BE2C (cell line): ENCODE results near the gene LECT2.

Source experiments
- DNase-seq: peaks from one replicate; pipeline ENCODE4 v3.0.0-alpha.2; 2020
- H3K27me3 ChIP-seq: fragments of 250-450 bp; sonication (Bioruptor Pico); 2 replicates; pipeline ENCODE4 v1.5.1; 2020; ENCODE audit warnings: mild to moderate bottlenecking
- H3K36me3 ChIP-seq: fragments of 250-450 bp; sonication (Bioruptor Pico); 2 replicates; pipeline ENCODE4 v1.5.1; 2020; ENCODE audit warnings: mild to moderate bottlenecking
- H3K4me1 ChIP-seq: fragments of 250-450 bp; sonication (Bioruptor Pico); 2 replicates; pipeline ENCODE4 v1.5.1; 2020
- H3K4me3 ChIP-seq: 2 replicates; pipeline ENCODE4 v1.5.1; 2011; ENCODE audit warnings: low read depth, low read length
- H3K9me3 ChIP-seq: fragments of 250-450 bp; sonication (Bioruptor Pico); 2 replicates; pipeline ENCODE4 v1.5.1; 2020
- TF ChIP-seq, protein P1 (sequence below): IDR thresholded peaks from 2 replicates; pipeline ENCODE4 v1.5.1; 2012; ENCODE audit warnings: mild to moderate bottlenecking, low read depth, low read length

Gene LECT2

DNA sequence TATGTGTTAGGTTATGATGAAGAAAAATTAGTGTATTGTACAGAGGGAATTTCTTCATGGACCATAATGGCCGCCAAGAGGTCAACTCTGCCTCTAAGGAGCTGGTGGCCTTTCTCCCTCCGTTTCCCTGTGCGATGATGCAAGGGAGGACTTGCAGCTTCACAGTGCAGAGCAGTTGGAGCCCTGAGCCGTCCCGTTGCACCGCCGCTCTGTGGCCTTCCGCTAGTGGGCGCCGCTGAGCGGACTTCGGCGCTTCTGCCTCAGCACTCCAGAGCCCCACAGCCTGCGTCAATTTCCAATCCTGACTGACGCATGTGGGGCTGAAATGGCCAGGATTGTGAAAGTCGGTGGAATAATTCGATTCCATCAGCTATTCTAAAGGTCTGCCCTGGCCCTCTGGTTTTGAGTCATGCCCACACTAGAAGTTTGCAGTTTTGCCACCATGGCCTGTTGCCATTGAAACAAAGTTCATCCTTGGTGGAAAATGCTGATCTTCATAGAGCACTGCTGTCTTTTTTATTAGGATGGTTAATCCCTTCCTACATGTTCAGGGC, 22.7 kb upstream of the LECT2 start:
- no peak overlapping the region for H3K4me3 ChIP-seq
- TF ChIP-seq, protein P1, sequence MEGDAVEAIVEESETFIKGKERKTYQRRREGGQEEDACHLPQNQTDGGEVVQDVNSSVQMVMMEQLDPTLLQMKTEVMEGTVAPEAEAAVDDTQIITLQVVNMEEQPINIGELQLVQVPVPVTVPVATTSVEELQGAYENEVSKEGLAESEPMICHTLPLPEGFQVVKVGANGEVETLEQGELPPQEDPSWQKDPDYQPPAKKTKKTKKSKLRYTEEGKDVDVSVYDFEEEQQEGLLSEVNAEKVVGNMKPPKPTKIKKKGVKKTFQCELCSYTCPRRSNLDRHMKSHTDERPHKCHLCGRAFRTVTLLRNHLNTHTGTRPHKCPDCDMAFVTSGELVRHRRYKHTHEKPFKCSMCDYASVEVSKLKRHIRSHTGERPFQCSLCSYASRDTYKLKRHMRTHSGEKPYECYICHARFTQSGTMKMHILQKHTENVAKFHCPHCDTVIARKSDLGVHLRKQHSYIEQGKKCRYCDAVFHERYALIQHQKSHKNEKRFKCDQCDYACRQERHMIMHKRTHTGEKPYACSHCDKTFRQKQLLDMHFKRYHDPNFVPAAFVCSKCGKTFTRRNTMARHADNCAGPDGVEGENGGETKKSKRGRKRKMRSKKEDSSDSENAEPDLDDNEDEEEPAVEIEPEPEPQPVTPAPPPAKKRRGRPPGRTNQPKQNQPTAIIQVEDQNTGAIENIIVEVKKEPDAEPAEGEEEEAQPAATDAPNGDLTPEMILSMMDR = peak; percentile 31
- H3K27me3 ChIP-seq = peaks cover 3% of the 10 kb centered on the region
- H3K36me3 ChIP-seq = no peaks in the 10 kb centered on the region
- H3K4me1 ChIP-seq = no peaks in the 10 kb centered on the region
- H3K9me3 ChIP-seq = no peaks in the 10 kb centered on the region
- no peak for DNase-seq

DNA sequence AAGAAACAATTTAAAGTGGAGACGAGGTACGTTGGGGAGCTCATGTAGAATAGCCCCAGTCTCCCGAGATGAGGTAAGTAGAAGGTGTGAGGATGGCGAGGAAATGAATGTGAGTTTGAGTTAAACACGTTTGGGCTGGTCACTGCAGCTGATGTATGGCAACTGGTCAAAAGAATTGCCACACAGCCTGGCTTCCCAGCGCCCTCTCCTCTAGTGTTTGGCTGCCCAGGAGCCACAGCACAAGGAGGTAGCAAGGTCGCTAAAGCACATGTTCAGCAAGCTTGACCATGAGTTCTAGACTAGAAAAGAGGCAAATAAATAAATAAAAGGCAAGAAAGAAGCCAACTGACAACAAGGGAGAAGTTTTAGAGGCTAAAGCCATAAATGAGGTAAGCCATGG, 21.4 kb upstream of the LECT2 start:
- H3K36me3 ChIP-seq = no peaks in the 10 kb centered on the region

DNA sequence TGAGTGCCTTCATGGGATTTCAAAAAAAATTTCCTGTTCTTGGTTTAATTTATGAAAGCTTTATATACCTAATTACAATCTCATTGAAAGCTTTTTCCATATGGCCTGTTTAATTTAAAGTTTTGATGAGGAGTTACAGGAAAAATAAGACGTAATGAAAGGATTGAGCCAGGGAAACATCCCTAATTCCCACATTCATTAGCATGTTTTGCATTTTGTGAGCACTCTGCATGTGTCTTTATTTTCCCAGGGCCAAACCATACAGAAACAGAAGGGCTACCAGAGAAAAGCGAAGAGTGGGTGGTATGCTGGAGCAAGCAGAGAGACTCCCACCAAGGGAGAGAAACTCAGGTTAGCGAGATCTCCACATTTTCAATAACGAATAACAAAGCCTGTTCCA, 20.3 kb upstream of the LECT2 start:
- Histone ChIP-seq H3K36me3 (no peaks in the 10 kb centered on the region), H3K27me3 (peaks cover 7% of the 10 kb centered on the region), H3K9me3 (no peaks in the 10 kb centered on the region), H3K4me1 (no peaks in the 10 kb centered on the region), H3K4me3 (no peak overlapping the region)
- TF ChIP-seq, protein P1 = no peak
- no peak for DNase-seq

More for the DNA sequence above, 21.4 kb upstream of the LECT2 start:
- TF ChIP-seq, protein P1 = no peak
- H3K4me3 ChIP-seq = no peak overlapping the region
- H3K9me3 ChIP-seq = no peaks in the 10 kb centered on the region
- no peaks in the 10 kb centered on the region for H3K4me1 ChIP-seq
- DNase-seq = no peak
- peaks cover 7% of the 10 kb centered on the region for H3K27me3 ChIP-seq

DNA sequence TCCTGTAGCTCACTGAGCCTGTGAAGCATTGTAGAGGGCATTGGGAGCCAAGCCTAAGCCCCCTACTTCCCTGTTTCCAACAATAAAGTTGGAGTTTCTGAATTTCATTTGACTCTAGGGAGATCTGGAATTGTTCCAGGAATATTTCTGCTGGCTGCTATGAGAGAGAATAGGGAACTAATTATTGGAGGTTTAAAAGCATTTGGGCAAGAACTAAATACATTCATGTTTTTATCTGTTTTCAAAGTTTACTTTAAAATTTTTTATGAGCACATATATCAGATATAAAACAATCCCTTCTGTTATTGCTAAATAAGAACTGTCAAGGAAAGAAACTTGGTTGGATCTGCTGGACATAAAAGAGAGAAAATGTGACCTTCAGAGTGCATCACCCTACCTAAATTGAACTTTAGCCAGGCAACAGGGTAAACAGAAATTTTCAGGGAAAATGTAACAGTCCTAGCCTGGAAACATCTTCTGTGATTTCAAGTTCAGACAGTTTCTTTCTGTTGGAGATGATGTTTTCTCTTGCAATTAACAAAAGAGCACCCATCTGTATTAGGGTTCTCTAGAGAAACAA, 19.3 kb upstream of the LECT2 start:
- H3K27me3 ChIP-seq = peaks cover 7% of the 10 kb centered on the region
- TF ChIP-seq, protein P1 = no peak
- H3K9me3 ChIP-seq = no peaks in the 10 kb centered on the region
- H3K4me1 ChIP-seq = no peaks in the 10 kb centered on the region
- no peak for DNase-seq
- H3K4me3 ChIP-seq = no peak overlapping the region
- no peaks in the 10 kb centered on the region for H3K36me3 ChIP-seq

DNA sequence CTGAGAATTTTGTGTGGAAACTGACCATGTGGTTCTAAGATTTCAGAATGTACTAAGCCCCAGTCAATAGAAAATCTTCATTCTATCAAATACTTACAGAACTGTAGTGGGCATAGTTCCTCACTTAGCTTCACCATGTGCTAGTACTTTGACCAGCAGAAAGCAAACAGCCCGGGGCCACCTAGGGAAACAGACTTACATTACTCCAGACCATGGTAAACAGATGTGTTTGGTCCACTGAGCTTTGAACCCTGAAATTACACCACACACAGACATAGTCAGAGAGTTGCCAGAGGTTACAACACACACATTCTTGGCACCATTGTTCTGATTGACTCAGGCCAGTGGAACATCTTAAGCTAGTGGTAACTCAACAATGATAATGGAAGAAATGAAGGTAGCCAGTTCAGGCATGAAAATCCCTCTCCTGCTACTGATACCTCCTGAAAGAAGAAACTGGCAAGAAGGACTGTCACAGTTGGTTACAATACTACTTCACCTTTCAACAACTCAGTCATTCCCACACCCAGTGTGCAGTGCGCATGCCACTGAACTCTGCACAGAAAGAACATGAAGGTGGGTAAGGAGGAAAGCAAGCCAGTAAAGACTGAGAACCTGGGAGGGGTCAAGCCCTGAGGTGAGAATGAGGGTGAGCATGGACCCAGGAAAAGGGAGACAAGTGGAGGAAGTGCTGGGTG, 18.7 kb upstream of the LECT2 start:
- Histone ChIP-seq H3K4me1 (no peaks in the 10 kb centered on the region), H3K27me3 (peaks cover 7% of the 10 kb centered on the region), H3K4me3 (no peak overlapping the region), H3K9me3 (no peaks in the 10 kb centered on the region), H3K36me3 (no peaks in the 10 kb centered on the region)
- TF ChIP-seq, protein P1 = no peak
- no peak for DNase-seq

DNA sequence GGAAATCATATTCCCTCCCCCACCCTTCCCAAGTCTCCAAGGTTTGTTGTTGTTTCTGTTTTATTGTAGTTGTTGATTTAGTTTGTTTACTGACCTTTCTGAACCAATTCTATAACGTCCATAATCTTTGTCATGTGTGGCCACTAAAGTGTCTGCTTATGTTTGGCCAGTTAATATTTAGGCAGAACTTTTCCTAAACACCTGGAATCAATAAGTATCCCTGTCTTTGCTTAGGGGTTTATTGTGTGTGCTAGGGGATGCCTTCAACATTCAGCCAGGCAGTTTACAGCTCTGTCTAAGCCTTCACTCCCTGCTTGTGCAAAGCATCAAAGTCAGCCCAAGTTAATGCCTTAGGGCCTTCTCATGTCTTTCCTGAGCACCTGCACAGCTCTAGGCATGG, 16.9 kb upstream of the LECT2 start:
- TF ChIP-seq, protein P1 = no peak
- Histone ChIP-seq H3K4me3 (no peak overlapping the region), H3K36me3 (no peaks in the 10 kb centered on the region), H3K9me3 (no peaks in the 10 kb centered on the region), H3K4me1 (no peaks in the 10 kb centered on the region), H3K27me3 (peaks cover 7% of the 10 kb centered on the region)
- no peak for DNase-seq
